Mesenchymal stem cell (in vitro differentiated cells and primary cell): ENCODE results near the gene RTP3.

ENCODE experiments used
- DNase-seq: peaks from one replicate; pipeline ENCODE4 v3.0.0-alpha.2; 2013
- H2AFZ ChIP-seq: one replicate; pipeline ENCODE4 v1.6.1; 2013; ENCODE audit warnings: low read depth, mild to moderate bottlenecking, control low read depth, inconsistent platforms, low read length, moderate library complexity
- H2AK5ac ChIP-seq: 2 replicates; pipeline ENCODE4 v1.6.1; 2013; ENCODE audit warnings: low read length, moderate library complexity, mild to moderate bottlenecking, inconsistent platforms; ENCODE audit not compliant: severe bottlenecking
- H2BK120ac ChIP-seq: one replicate; pipeline ENCODE4 v1.6.1; 2013; ENCODE audit warnings: low read depth, mild to moderate bottlenecking, inconsistent platforms, low read length, moderate library complexity
- H2BK12ac ChIP-seq, 2 experiments: one replicate each; pipeline ENCODE4 v1.6.1; 2013; ENCODE audit warnings: inconsistent platforms in 2 of 2, low read length in 2 of 2, mild to moderate bottlenecking in 2 of 2, moderate library complexity in 2 of 2, control low read depth in 1 of 2
- H2BK15ac ChIP-seq: one replicate; pipeline ENCODE4 v1.6.1; 2013; ENCODE audit warnings: mild to moderate bottlenecking, low read depth, inconsistent platforms; ENCODE audit not compliant: poor library complexity, severe bottlenecking
- H2BK5ac ChIP-seq: 2 replicates; pipeline ENCODE4 v1.6.1; 2013; ENCODE audit warnings: low read depth, mild to moderate bottlenecking, low read length, control low read depth, inconsistent platforms; ENCODE audit not compliant: poor library complexity, severe bottlenecking
- H3K14ac ChIP-seq, 2 experiments: one replicate each; pipeline ENCODE4 v1.6.1; 2013; ENCODE audit warnings: inconsistent platforms in 2 of 2, low read length in 2 of 2, control low read depth in 1 of 2, mild to moderate bottlenecking in 1 of 2, moderate library complexity in 1 of 2
- H3K18ac ChIP-seq, 2 experiments: one replicate each; pipeline ENCODE4 v1.6.1; 2013; ENCODE audit warnings: inconsistent platforms in 2 of 2, low read length in 2 of 2, control low read depth in 1 of 2, low read depth in 1 of 2, mild to moderate bottlenecking in 1 of 2
- H3K23ac ChIP-seq, 2 experiments: one replicate each; pipeline ENCODE4 v1.6.1; 2013; ENCODE audit warnings: inconsistent platforms in 2 of 2, low read length in 2 of 2, mild to moderate bottlenecking in 2 of 2, moderate library complexity in 2 of 2, control low read depth in 1 of 2
- H3K27ac ChIP-seq: 2 replicates; pipeline ENCODE4 v1.5.1; 2013; ENCODE audit warnings: mild to moderate bottlenecking, moderate library complexity, low read length, control low read depth, inconsistent platforms; ENCODE audit not compliant: poor library complexity, severe bottlenecking
- H3K27me3 ChIP-seq, 2 experiments: 2 replicates each; pipeline versions ENCODE4 v1.6.1 to v1.7.0; 2013; ENCODE audit warnings: low read length in 2 of 2, mild to moderate bottlenecking in 2 of 2, moderate library complexity in 2 of 2, control low read depth in 1 of 2, inconsistent platforms in 1 of 2; ENCODE audit not compliant: control insufficient read depth in 1 of 2, insufficient read depth in 1 of 2
- H3K36me3 ChIP-seq, 2 experiments: 2 replicates each; pipeline versions ENCODE4 v1.6.1 to v1.7.0; 2013; ENCODE audit warnings: low read length in 2 of 2, control low read depth in 1 of 2, inconsistent platforms in 1 of 2, low read depth in 1 of 2, mild to moderate bottlenecking in 1 of 2; ENCODE audit not compliant: insufficient read depth in 2 of 2, control insufficient read depth in 1 of 2
- H3K4ac ChIP-seq, 2 experiments: one replicate each; pipeline ENCODE4 v1.6.1; 2013; ENCODE audit warnings: inconsistent platforms in 2 of 2, low read length in 2 of 2, mild to moderate bottlenecking in 2 of 2, moderate library complexity in 2 of 2, control low read depth in 1 of 2, low read depth in 1 of 2
- H3K4me1 ChIP-seq: 2 replicates; pipeline ENCODE4 v1.6.1; 2013; ENCODE audit warnings: low read depth, low read length, control low read depth; ENCODE audit not compliant: control insufficient read depth, insufficient read depth
- H3K4me2 ChIP-seq: 2 replicates; pipeline ENCODE4 v1.6.1; 2013; ENCODE audit warnings: low read length, mild to moderate bottlenecking, inconsistent platforms; ENCODE audit not compliant: poor library complexity, severe bottlenecking
- H3K4me3 ChIP-seq, 2 experiments: 2 replicates each; pipeline versions ENCODE4 v1.5.1 to v1.7.0; 2013; ENCODE audit warnings: low read length in 2 of 2, mild to moderate bottlenecking in 2 of 2, control low read depth in 1 of 2, low read depth in 1 of 2; ENCODE audit not compliant: insufficient read depth in 1 of 2
- H3K79me1 ChIP-seq: replicated peaks from 2 replicates; pipeline ENCODE4 v1.6.1; 2013; ENCODE audit warnings: mild to moderate bottlenecking, control low read depth, low read length, inconsistent platforms; ENCODE audit not compliant: poor library complexity, severe bottlenecking
- H3K9ac ChIP-seq: 2 replicates; pipeline ENCODE4 v1.7.0; 2013; ENCODE audit warnings: mild to moderate bottlenecking, low read length, moderate library complexity
- H3K9me3 ChIP-seq: 2 replicates; pipeline ENCODE4 v1.7.0; 2013; ENCODE audit warnings: mild to moderate bottlenecking, low read length; ENCODE audit not compliant: control insufficient read depth
- H4K8ac ChIP-seq: one replicate; pipeline ENCODE4 v1.6.1; 2013; ENCODE audit warnings: inconsistent platforms, mild to moderate bottlenecking, low read length, moderate library complexity
- H4K91ac ChIP-seq: one replicate; pipeline ENCODE4 v1.6.1; 2013; ENCODE audit warnings: mild to moderate bottlenecking, low read length, inconsistent platforms
- WGBS: methylation state at CpG from one replicate; pipeline ENCODE4 v1.1.7; 2013; ENCODE audit warnings: mixed read lengths; 5-methylcytosine and 5-hydroxymethylcytosine counted together

The RTP3 gene

GRCh38 chr3:46489381-46489780 is 8.4 kb upstream of the RTP3 start:
- H3K27ac ChIP-seq = no peak overlapping the region
- H3K4me2 ChIP-seq = no peak overlapping the region
- H3K4me1 ChIP-seq = peaks cover 9% of the 10 kb centered on the region
- 87% methylated on average over 4 of the region's 4 CpGs for WGBS
- no peak overlapping the region for H2BK15ac ChIP-seq
- H4K8ac ChIP-seq = no peak overlapping the region
- no peak for DNase-seq
- no peak overlapping the region for H2BK120ac ChIP-seq
- H2AFZ ChIP-seq = no peak overlapping the region
- no peak overlapping the region for H4K91ac ChIP-seq
- H3K23ac ChIP-seq = no peak overlapping the region
- H2BK5ac ChIP-seq = no peak overlapping the region
- H3K4ac ChIP-seq = no peak overlapping the region
- peaks cover 0 to 18% of the 10 kb centered on the region in 2 experiments for H3K27me3 ChIP-seq
- H2BK12ac ChIP-seq = peak overlapping the region in 1 of 2 experiments; percentile 52
- H3K18ac ChIP-seq = no peak overlapping the region
- H3K14ac ChIP-seq = peak overlapping the region in 1 of 2 experiments; percentile 44
- H3K9ac ChIP-seq = no peak overlapping the region
- H3K9me3 ChIP-seq = no peaks in the 10 kb centered on the region
- H3K36me3 ChIP-seq = no peaks in the 10 kb centered on the region
- no peaks in the 10 kb centered on the region for H3K79me1 ChIP-seq
- H2AK5ac ChIP-seq = no peak overlapping the region
- H3K4me3 ChIP-seq = no peak overlapping the region

- Histone ChIP-seq H2BK12ac (no peak overlapping the region), H3K79me1 (no peaks in the 10 kb centered on the region), H3K18ac (no peak overlapping the region), H3K4me1 (peaks cover 7% of the 10 kb centered on the region), H2BK15ac (no peak overlapping the region), H3K9me3 (no peaks in the 10 kb centered on the region), H4K8ac (no peak overlapping the region), H3K4me2 (no peak overlapping the region), H2BK120ac (no peak overlapping the region), H3K27ac (no peak overlapping the region), H3K27me3 (peaks cover 0 to 18% of the 10 kb centered on the region in 2 experiments), H2AFZ (no peak overlapping the region), H3K4ac (no peak overlapping the region), H4K91ac (no peak overlapping the region), H3K14ac (no peak overlapping the region), H3K36me3 (no peaks in the 10 kb centered on the region), H3K23ac (no peak overlapping the region), H2BK5ac (no peak overlapping the region), H3K4me3 (no peak overlapping the region), H3K9ac (no peak overlapping the region), H2AK5ac (no peak overlapping the region)
- DNase-seq = peak; percentile 84
- 5% methylated on average over 1 of the region's 1 CpG for WGBS
Measured at GRCh38 chr3:46489875-46490274, 7.9 kb upstream of the RTP3 start.

- Histone ChIP-seq H3K4me2 (no peak overlapping the region), H4K8ac (no peak overlapping the region), H3K4me3 (no peak overlapping the region), H2BK120ac (peak overlapping the region; percentile 8), H4K91ac (no peak overlapping the region), H3K27me3 (peaks cover 0 to 18% of the 10 kb centered on the region in 2 experiments), H3K36me3 (no peaks in the 10 kb centered on the region), H2BK5ac (no peak overlapping the region), H3K4ac (no peak overlapping the region), H2BK15ac (no peak overlapping the region), H3K79me1 (no peaks in the 10 kb centered on the region), H3K9me3 (no peaks in the 10 kb centered on the region), H3K9ac (no peak overlapping the region), H2BK12ac (no peak overlapping the region), H2AK5ac (no peak overlapping the region), H3K27ac (no peak overlapping the region), H2AFZ (no peak overlapping the region), H3K14ac (no peak overlapping the region), H3K4me1 (peaks cover 5% of the 10 kb centered on the region), H3K23ac (no peak overlapping the region), H3K18ac (no peak overlapping the region)
- 56% methylated on average over 4 of the region's 6 CpGs for WGBS
- peak; percentile 53 for DNase-seq
Measured at GRCh38 chr3:46490338-46491084, 7.3 kb upstream of the RTP3 start.

GRCh38 chr3:46491089-46492070 is 6.4 kb upstream of the RTP3 start:
- no peak for DNase-seq

More at GRCh38 chr3:46491089-46492070, 6.4 kb upstream of the RTP3 start:
- no peak overlapping the region for H3K14ac ChIP-seq
- no peak overlapping the region for H3K4me2 ChIP-seq
- peak overlapping the region; percentile 23 for H2BK15ac ChIP-seq
- no peak overlapping the region for H3K18ac ChIP-seq
- no peaks in the 10 kb centered on the region for H3K36me3 ChIP-seq
- H4K91ac ChIP-seq = peak overlapping the region; percentile 27
- no peak overlapping the region for H2BK5ac ChIP-seq
- no peaks in the 10 kb centered on the region for H3K79me1 ChIP-seq
- H3K4ac ChIP-seq = no peak overlapping the region
- H3K4me3 ChIP-seq = no peak overlapping the region
- no peak overlapping the region for H2AFZ ChIP-seq
- H4K8ac ChIP-seq = no peak overlapping the region
- no peak overlapping the region for H2BK120ac ChIP-seq
- H3K23ac ChIP-seq = no peak overlapping the region
- H3K9ac ChIP-seq = no peak overlapping the region
- H2BK12ac ChIP-seq = peak overlapping the region in 1 of 2 experiments; percentile 45
- no peak overlapping the region for H2AK5ac ChIP-seq
- H3K27me3 ChIP-seq = peaks cover 0 to 14% of the 10 kb centered on the region in 2 experiments
- peaks cover 7% of the 10 kb centered on the region for H3K4me1 ChIP-seq
- no peak overlapping the region for H3K27ac ChIP-seq
- no peaks in the 10 kb centered on the region for H3K9me3 ChIP-seq
- WGBS = 88% methylated on average over 7 of the region's 11 CpGs
